Kidney (tissue), 14 donors: ENCODE measurements around the gene ATP11A. TPM values are rescaled to one million over a fixed set of nuclear protein-coding genes. Genes with fewer than 3 reads are reported as not detected.

Experiments
- DNase-seq, 5 donors: peaks; one replicate each; pipeline ENCODE4 v3.0.0-alpha.2; 2013 to 2020
- FAIRE-seq: peaks from 2 replicates; lab custom pipeline; 2012; peaks lifted over from hg19 to GRCh38; lab: Jason Lieb, UNC
- H3K27ac ChIP-seq, 2 donors: one replicate each; pipeline ENCODE4 v1.7.0; 2013; ENCODE audit warnings: low read depth in 2 of 2, low read length in 2 of 2, inconsistent platforms in 1 of 2
- H3K27me3 ChIP-seq: one replicate; pipeline ENCODE4 v1.7.1; 2013; ENCODE audit warnings: low read length, inconsistent platforms; ENCODE audit not compliant: control insufficient read depth, insufficient read depth
- H3K36me3 ChIP-seq, 3 donors: one replicate each; pipeline versions ENCODE4 v1.7.0 to v1.7.1; 2013; ENCODE audit warnings: low read length in 3 of 3, control low read depth in 1 of 3, inconsistent platforms in 1 of 3; ENCODE audit not compliant: insufficient read depth in 3 of 3, control insufficient read depth in 2 of 3
- H3K4me1 ChIP-seq, 3 donors: one replicate each; pipeline versions ENCODE4 v1.7.0 to v1.7.1; 2013; ENCODE audit warnings: low read length in 3 of 3, inconsistent platforms in 1 of 3, low read depth in 1 of 3; ENCODE audit not compliant: control insufficient read depth in 2 of 3, insufficient read depth in 2 of 3
- H3K4me3 ChIP-seq, 3 donors: one replicate each; pipeline versions ENCODE4 v1.7.0 to v1.8.1; 2013; ENCODE audit warnings: low read length in 3 of 3, control low read depth in 1 of 3, inconsistent platforms in 1 of 3
- H3K9ac ChIP-seq, 3 donors: one replicate each; pipeline versions ENCODE4 v1.7.0 to v1.7.1; 2013; ENCODE audit warnings: low read length in 3 of 3, control low read depth in 1 of 3, inconsistent platforms in 1 of 3
- H3K9me3 ChIP-seq, 3 donors: one replicate each; pipeline versions ENCODE4 v1.7.0 to v1.7.1; 2013; ENCODE audit warnings: low read length in 3 of 3, control low read depth in 1 of 3, inconsistent platforms in 1 of 3; ENCODE audit not compliant: control insufficient read depth in 2 of 3, insufficient read depth in 1 of 3
- intact Hi-C: fragments of 100-400 bp; cut with DNase I; formaldehyde crosslinking; loops from one replicate; pipeline ENCODE4 v1.11.1; 2022
- polyA plus RNA-seq: library from polyadenylated mRNA; stranded (reverse); fragments of 350-450 nt; fragmentation: Illumina TruSeq; extraction: RNeasy Lipid Tissue Mini Kit (QIAGEN cat#74804); gene quantifications from one replicate; pipeline ENCODE4 v1.2.3, GENCODE V29; 2014; ENCODE audit warnings: low read depth, low replicate concordance; ENCODE audit not compliant: insufficient read depth
- total RNA-seq: library from RNA; stranded (reverse); fragmentation: NEBNext Ultra II Directional; extraction: Animal tissue kit (Norgen Biotek cat#: 25700); gene quantifications from one replicate; pipeline ENCODE4 v1.2.1, GENCODE V29; 2021
- TF ChIP-seq, protein P1 (sequence below): IDR thresholded peaks from 3 replicates; pipeline ENCODE4 v1.5.1; 2012; ENCODE audit warnings: mild to moderate bottlenecking, moderate library complexity, borderline replicate concordance; ENCODE audit not compliant: insufficient read depth; ENCODE audit errors: extremely low read depth
- donor health status: control.
- donor health status: control.
- donor health status: control.
- donor health status: control.
- donor health status: control.
- donor health status: DM: yes; HTN: yes; CAD: no.
- donor health status: Normal renal cell carcinoma (clear cell type).

ATP11A gene
- total and polyA plus RNA-seq, 2 donors from 2014 or later: 4.9 to 212 TPM

DNA sequence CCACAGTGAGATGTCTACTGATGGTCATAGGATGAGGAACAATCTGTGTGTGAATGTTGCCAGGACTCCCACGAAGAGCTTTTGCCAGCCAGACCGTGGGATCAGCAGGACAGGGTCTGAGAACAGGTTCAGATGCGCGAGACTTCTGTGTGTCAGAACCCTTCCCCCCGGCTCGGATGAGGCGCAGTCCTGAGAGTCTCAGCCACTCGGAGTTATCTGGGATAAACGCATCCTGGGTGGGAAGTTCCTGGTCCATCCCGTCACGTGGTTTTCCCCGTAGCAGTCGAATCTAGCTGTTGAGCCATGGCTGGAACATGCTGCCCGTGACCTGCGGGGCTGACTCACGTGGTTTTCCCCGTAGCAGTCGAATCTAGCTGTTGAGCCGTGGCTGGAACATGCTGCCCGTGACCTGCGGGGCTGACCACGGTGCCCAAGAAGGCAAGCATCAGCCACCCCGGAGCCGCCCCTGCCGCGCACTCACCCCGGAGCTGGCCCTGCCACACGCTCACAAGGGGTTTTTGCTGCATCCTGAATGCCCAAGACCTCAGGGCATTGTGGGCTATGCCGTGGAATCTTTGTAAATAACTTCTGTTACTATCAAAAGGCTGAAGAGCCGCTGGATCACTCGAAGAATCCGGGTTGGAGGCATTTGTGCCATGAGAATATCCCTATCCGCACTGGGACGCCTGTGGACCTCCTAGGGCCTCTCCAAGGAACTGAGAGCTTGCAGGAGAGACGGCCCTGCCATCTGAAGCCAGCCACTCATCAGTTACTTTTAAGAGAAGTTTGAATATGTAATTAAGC lies 148.4 kb downstream of the ATP11A start:
- DNase-seq (no peak), FAIRE-seq (no peak)
- Histone ChIP-seq H3K9me3 (no peaks in the 10 kb centered on the region), H3K4me3 (no peak overlapping the region), H3K27me3 (no peaks in the 10 kb centered on the region), H3K36me3 (peaks cover 2 to 25% (median 7%) of the 10 kb centered on the region in 3 donors), H3K4me1 (peaks cover 0 to 10% (median 3%) of the 10 kb centered on the region in 3 donors), H3K9ac (no peak overlapping the region), H3K27ac (no peak overlapping the region)
- intact Hi-C loops: no loop called here
- TF ChIP-seq, protein P1, sequence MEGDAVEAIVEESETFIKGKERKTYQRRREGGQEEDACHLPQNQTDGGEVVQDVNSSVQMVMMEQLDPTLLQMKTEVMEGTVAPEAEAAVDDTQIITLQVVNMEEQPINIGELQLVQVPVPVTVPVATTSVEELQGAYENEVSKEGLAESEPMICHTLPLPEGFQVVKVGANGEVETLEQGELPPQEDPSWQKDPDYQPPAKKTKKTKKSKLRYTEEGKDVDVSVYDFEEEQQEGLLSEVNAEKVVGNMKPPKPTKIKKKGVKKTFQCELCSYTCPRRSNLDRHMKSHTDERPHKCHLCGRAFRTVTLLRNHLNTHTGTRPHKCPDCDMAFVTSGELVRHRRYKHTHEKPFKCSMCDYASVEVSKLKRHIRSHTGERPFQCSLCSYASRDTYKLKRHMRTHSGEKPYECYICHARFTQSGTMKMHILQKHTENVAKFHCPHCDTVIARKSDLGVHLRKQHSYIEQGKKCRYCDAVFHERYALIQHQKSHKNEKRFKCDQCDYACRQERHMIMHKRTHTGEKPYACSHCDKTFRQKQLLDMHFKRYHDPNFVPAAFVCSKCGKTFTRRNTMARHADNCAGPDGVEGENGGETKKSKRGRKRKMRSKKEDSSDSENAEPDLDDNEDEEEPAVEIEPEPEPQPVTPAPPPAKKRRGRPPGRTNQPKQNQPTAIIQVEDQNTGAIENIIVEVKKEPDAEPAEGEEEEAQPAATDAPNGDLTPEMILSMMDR: no peak

DNA sequence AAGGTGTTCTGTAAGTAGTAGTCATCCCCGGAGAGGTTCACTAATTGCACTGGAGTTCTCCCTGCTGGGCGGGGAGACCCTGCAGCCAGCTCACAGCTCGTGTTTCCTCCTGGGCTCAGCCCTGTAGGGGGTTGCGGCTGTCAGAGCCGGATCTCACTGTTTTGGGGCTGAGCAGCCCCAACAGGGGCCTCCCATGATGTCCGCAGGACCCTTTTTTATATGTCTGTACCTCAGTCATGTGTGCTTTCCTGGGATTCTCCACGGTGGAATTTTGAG lies 148.9 kb downstream of the ATP11A start:
- intact Hi-C loops: no loop called here
- Histone ChIP-seq H3K27me3 (no peaks in the 10 kb centered on the region), H3K4me3 (no peak overlapping the region), H3K9me3 (no peaks in the 10 kb centered on the region), H3K27ac (no peak overlapping the region), H3K4me1 (peaks cover 0 to 10% (median 9%) of the 10 kb centered on the region in 3 donors), H3K36me3 (peaks cover 0 to 20% (median 7%) of the 10 kb centered on the region in 3 donors), H3K9ac (no peak overlapping the region)
- DNase-seq (no peak), FAIRE-seq (no peak)
- TF ChIP-seq, protein P1: no peak

DNA sequence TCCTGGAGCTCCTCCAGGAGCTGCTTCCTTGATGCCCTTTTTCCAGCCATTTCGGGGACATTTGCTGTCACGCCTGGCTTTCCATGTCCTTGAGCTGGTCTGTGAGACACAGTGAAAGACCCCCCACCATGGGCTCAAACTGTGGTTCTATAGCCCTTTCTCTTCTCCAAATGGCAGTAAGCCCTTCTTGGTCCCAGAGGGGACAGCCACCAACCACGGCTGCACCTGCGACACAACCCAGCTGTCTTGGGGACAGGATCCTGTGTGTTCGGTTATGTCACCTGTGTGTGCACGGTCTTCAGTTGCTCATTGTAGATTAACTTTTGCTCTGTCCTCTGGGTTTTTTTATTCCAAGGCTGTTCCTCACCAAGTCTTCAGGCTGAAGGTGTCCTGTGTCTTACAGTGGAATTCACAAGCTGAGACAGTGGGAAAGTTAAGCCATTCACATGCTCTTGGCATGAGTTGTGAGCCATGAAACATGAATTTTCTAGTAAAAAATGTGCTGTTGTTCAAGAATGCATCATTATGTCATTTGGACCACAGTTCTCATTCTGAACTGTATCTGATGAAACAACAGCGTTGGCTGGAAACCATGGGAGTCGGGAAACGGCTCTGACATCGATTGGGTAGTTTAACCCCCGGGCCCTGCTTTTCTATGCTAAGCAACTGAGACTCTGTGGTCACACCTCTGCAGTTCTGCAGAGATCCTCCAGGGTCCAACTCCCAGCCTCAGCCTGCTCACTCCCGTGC lies 149.7 kb downstream of the ATP11A start:
- peaks cover 0 to 14% (median 14%) of the 10 kb centered on the region in 3 donors for H3K4me1 ChIP-seq
- H3K9ac ChIP-seq: no peak overlapping the region
- H3K9me3 ChIP-seq: no peaks in the 10 kb centered on the region
- TF ChIP-seq, protein P1: no peak
- intact Hi-C loops: no loop called here
- H3K36me3 ChIP-seq: peaks cover 0 to 14% (median 7%) of the 10 kb centered on the region in 3 donors
- no peak overlapping the region for H3K27ac ChIP-seq
- H3K4me3 ChIP-seq: no peak overlapping the region
- FAIRE-seq: no peak
- DNase-seq: no peak
- H3K27me3 ChIP-seq: no peaks in the 10 kb centered on the region
